GM12875 (cell line): ENCODE data around the gene DUOXA1.

Source experiments
- H3K4me3 ChIP-seq: one replicate; pipeline ENCODE4 v1.5.1; 2011; ENCODE audit warnings: low read depth, low read length, control low read depth
- TF ChIP-seq, protein P1 (sequence below): IDR thresholded peaks from 2 replicates; pipeline ENCODE4 v1.5.1; 2011; ENCODE audit warnings: low read depth, mild to moderate bottlenecking, control low read depth, inconsistent platforms, low read length, moderate library complexity, borderline replicate concordance; ENCODE audit not compliant: insufficient read depth

The DUOXA1 gene

DNA sequence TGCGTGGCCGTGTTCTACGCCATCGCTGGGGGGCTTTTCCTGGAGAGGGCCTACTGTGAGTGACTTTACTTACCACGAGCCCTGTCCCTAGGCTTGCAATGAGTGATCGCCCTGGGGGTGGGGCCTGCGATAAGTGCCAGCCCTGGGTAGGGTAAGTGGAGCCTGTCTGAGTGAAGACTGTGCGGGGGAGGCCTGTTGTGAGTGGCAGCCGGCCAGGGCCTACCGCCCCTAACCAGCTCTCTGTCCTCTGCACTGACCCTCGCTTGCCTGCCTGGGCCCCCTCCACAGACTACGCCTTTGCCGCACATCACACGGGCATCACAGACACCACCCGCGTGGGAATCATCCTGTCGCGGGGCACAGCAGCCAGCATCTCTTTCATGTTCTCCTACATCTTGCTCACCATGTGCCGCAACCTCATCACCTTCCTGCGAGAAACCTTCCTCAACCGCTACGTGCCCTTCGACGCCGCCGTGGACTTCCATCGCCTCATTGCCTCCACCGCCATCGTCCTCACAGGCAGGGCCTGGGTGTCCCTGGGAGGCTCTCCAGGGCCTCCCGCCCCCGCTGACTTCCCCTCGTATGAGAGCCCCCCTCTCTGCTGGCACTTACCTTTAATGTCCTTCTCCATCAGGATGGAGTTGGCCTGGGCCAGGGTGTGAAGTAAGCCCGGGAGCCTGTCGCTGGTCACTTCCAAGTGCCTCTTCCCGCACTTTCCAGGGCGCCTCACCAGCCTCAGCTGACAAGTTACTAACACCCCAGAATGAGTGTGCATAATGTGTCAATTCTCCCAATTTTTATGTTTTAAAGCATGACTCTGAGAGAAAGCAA is 22.5 kb upstream of the DUOXA1 start:
- TF ChIP-seq, protein P1, sequence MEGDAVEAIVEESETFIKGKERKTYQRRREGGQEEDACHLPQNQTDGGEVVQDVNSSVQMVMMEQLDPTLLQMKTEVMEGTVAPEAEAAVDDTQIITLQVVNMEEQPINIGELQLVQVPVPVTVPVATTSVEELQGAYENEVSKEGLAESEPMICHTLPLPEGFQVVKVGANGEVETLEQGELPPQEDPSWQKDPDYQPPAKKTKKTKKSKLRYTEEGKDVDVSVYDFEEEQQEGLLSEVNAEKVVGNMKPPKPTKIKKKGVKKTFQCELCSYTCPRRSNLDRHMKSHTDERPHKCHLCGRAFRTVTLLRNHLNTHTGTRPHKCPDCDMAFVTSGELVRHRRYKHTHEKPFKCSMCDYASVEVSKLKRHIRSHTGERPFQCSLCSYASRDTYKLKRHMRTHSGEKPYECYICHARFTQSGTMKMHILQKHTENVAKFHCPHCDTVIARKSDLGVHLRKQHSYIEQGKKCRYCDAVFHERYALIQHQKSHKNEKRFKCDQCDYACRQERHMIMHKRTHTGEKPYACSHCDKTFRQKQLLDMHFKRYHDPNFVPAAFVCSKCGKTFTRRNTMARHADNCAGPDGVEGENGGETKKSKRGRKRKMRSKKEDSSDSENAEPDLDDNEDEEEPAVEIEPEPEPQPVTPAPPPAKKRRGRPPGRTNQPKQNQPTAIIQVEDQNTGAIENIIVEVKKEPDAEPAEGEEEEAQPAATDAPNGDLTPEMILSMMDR = no peak
- no peak overlapping the region for H3K4me3 ChIP-seq

DNA sequence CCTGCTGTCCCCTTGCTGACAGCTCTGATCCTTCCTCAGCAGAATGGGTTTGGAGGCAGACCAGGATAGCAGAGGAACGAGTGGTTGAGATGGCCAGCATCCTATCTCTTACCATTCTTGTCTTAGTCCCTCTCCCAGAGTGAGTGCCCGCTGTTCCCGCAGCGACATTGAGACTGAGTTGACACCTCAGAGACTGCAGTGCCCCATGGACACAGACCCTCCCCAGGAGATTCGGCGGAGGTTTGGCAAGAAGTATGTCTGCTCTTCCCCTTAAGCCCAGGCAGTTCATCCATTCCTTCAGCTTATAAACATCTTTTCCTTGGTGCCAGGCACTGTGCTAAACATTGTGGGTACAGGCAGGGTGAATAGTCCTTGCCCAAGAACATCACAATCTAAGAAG is 21.3 kb upstream of the DUOXA1 start:
- TF ChIP-seq, protein P1 = no peak
- no peak overlapping the region for H3K4me3 ChIP-seq

DNA sequence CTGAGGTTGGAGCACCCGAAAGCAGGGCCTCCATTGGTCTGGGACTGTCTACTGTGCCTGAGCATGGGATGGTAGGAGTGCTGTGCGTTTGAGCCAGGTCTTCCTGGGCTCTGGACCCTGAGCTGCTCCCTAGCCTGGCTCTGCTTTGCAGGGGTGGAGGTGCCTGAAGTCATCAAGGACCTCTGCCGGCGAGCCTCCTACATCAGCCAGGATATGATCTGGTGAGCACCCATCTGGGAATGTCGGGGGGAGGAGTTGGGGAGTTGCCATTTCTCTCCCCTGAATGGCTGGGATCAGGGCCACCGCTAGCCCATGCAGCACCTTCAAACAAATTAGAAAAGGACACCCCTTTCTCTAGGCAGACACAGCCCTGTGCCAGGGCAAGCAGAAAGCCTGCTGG is 20.8 kb upstream of the DUOXA1 start:
- H3K4me3 ChIP-seq = no peak overlapping the region
- TF ChIP-seq, protein P1 = no peak

DNA sequence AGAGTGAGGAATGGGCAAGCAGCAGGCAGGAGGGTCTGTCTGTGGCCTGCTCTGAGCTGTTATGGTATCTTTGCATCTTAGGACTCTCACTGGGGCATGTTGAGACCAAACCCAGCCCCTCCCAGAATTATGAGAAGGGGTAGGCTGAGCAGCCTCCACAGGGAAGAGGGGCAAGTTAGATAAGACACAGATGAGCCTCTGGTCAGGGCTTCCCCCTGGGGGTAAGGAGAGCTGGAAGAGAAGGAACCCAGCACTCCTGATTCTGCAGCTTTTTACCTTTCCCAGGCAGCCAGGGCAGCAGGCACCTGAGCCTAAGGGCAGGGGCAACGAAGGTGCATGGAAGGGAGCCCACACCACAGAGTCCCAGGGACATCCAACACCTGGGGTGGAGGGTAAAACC is 19.4 kb upstream of the DUOXA1 start:
- TF ChIP-seq, protein P1 = no peak
- H3K4me3 ChIP-seq = no peak overlapping the region

DNA sequence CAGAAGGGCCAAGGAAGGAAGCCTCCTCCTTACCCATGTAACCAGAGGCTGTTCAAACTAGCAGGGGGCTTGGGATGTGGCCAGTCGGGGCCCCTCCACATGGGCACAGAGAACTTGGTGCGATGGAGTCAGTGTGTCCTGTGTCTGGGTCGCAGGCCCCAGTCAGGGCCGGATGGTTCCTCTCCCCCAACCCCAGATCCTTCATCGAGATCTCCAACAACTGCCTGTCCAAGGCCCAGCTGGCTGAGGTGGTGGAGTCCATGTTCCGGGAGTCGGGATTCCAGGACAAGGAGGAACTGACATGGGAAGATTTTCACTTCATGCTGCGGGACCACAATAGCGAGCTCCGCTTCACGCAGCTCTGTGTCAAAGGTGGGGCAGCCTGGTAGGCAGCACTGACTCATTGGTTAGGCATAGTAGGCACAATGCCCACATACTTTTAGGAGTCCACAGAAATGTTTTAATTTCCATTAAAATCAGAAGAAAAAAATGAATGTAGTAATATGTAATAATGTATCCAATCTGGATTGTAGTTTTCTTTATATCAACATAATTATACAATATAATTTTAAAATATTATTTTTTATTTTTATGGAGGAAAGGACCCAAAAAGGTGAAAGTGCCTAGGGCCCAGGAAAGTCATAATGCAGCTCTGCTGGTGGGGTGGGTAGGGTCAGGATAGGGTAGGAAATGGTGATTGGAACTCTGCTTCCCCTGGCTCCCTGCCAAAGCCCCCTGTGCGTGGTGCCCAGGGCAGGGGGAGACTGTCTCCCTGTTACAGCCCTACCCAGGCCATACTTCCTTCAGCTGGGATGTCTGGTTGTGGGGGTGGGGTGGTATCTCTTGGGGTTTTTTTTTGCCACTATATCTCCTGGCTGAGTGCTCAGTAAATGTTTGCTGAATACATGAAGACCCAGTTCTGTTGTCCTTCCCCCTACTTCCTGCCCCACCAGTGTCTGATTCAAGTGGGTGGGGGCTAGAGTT is 18.7 kb upstream of the DUOXA1 start:
- H3K4me3 ChIP-seq = no peak overlapping the region
- TF ChIP-seq, protein P1 = no peak

DNA sequence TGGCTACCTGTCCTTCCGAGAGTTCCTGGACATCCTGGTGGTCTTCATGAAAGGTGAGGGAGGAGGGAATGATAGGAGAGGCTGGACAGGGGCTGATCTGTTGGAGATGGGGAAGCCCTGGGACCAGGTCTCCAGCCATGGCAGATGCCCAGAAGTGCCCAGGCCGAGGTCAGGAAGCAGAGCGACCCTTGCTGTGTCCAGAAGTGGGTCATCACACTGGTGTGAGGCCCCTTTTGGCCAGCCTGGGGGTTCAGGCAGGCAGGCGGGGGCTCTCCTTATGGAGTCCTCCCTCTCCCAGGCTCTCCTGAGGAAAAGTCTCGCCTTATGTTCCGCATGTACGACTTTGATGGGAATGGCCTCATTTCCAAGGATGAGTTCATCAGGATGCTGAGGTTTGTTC is 17.9 kb upstream of the DUOXA1 start:
- H3K4me3 ChIP-seq = no peak overlapping the region
- TF ChIP-seq, protein P1 = no peak

DNA sequence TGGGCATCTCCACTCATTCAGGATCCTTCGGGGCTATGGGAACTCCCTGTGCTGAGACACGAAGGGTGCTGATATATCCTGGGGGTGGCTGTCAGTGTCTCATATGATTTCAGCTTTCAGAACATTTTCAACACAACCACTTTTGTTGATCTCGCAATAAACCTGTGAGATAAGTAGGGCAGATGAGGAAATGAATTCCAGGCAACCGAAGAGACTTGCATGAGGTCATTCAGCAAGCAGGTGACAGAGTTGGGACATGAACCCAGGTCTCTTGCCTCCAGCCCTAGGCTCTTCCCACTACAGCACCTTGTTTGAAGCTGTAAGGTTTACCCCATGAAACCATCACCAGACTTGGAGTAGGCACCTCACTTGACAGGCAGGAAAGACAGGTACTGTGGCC is 16.7 kb upstream of the DUOXA1 start:
- H3K4me3 ChIP-seq = no peak overlapping the region
- TF ChIP-seq, protein P1 = no peak
